HL-60/S4 (cell line): ENCODE measurements around the gene VPS9D1.
"Not testable (repeated sequence)": the region's sequence is repeated elsewhere in the genome, so short reads cannot be mapped to it uniquely, and the experiment has no call there.

Experiments used
- in situ Hi-C: fragments of 300-500 bp; cut with MboI; formaldehyde crosslinking; loops from 2 replicates; pipeline ENCODE4 v1.14.3; 2022; ENCODE audit warnings: low sequenced_read_pairs

Gene VPS9D1

GRCh38 chr16:89695086-89695874, 25.4 kb downstream of the VPS9D1 start:
- in situ Hi-C loops, result no loop called here

- in situ Hi-C loops, result not testable (repeated sequence)
These were observed 26.0 kb downstream of the VPS9D1 start for GRCh38 chr16:89694784-89695085.

- in situ Hi-C loops, result no loop called here
These were observed 26.5 kb downstream of the VPS9D1 start for GRCh38 chr16:89693931-89694783.

- in situ Hi-C loops, result no loop called here
These were observed 27.4 kb downstream of the VPS9D1 start for GRCh38 chr16:89693289-89693731.

GRCh38 chr16:89691986-89692569, 28.6 kb downstream of the VPS9D1 start:
- in situ Hi-C loops, result no loop called here

- in situ Hi-C loops, result no loop called here
These were observed 29.3 kb downstream of the VPS9D1 start for GRCh38 chr16:89691231-89691985.

GRCh38 chr16:89690392-89690901, 30.3 kb downstream of the VPS9D1 start:
- in situ Hi-C loops, result no loop called here

- in situ Hi-C loops, result not testable (repeated sequence)
These were observed 31.1 kb downstream of the VPS9D1 start for GRCh38 chr16:89689621-89690020.

GRCh38 chr16:89689142-89689541, 31.6 kb downstream of the VPS9D1 start:
- in situ Hi-C loops, result no loop called here

GRCh38 chr16:89688395-89688794, 32.3 kb downstream of the VPS9D1 start:
- in situ Hi-C loops, result no loop called here

- in situ Hi-C loops, result no loop called here
These were observed 33.4 kb downstream of the VPS9D1 start for GRCh38 chr16:89687092-89687940.

- in situ Hi-C loops, result no loop called here
These were observed 34.1 kb downstream of the VPS9D1 start, which contains the start of gene CDK10 for GRCh38 chr16:89686520-89687091. TSS of gene CDK10 (plus strand) at chr16:89686689. CDS start at chr16:89686711, 22 bp downstream.

- in situ Hi-C loops, result no loop called here
These were observed 34.8 kb downstream of the VPS9D1 start for GRCh38 chr16:89685916-89686315.

- in situ Hi-C loops, result no loop called here
These were observed 42.4 kb downstream of the VPS9D1 start for GRCh38 chr16:89678258-89678657.

GRCh38 chr16:89672177-89672941, 48.3 kb downstream of the VPS9D1 start:
- in situ Hi-C loops, result no loop called here

GRCh38 chr16:89671565-89671964, 49.1 kb downstream of the VPS9D1 start:
- in situ Hi-C loops, result not testable (repeated sequence)

GRCh38 chr16:89670496-89671431, 49.9 kb downstream of the VPS9D1 start:
- in situ Hi-C loops, result no loop called here

- in situ Hi-C loops, result no loop called here
These were observed 50.9 kb downstream of the VPS9D1 start for GRCh38 chr16:89669755-89670154.
